Cardiac septum (tissue), 1 donor: Measurements from ENCODE around the gene PROB1. TPM values are rescaled to one million over a fixed set of nuclear protein-coding genes. Genes with fewer than 3 reads are reported as not detected.
A peak's percentile ranks its signal among the peaks of the same experiment; 100 is the strongest.

Experiments
- DNase-seq: peaks from one replicate; pipeline ENCODE4 v3.0.0-alpha.2; 2020; ENCODE audit warnings: low spot score
- intact Hi-C: fragments of 100-400 bp; cut with DNase I; formaldehyde crosslinking; loops from one replicate; pipeline ENCODE4 v1.14.0; 2022
- total RNA-seq: library from RNA; stranded (reverse); fragmentation: NEBNext Ultra II Directional; extraction: Animal tissue kit (Norgen Biotek cat#: 25700); gene quantifications from one replicate; pipeline ENCODE4 v1.2.1, GENCODE V29; 2021
- donor health status: DM: no; HTN: no; CAD: no.

The PROB1 gene
- total RNA-seq, 1 donor from 2014 or later: 34.7 TPM

GRCh38 chr5:139385061-139386049, 9.5 kb downstream of the PROB1 start:
- no peak for DNase-seq
- intact Hi-C loops: no loop called here

GRCh38 chr5:139384591-139385051, 10.3 kb downstream of the PROB1 start:
- intact Hi-C loops: no loop called here
- DNase-seq: no peak

- no peak for DNase-seq
- intact Hi-C loops: no loop called here
Observed at GRCh38 chr5:139383993-139384590, 10.8 kb downstream of the PROB1 start.

DNA sequence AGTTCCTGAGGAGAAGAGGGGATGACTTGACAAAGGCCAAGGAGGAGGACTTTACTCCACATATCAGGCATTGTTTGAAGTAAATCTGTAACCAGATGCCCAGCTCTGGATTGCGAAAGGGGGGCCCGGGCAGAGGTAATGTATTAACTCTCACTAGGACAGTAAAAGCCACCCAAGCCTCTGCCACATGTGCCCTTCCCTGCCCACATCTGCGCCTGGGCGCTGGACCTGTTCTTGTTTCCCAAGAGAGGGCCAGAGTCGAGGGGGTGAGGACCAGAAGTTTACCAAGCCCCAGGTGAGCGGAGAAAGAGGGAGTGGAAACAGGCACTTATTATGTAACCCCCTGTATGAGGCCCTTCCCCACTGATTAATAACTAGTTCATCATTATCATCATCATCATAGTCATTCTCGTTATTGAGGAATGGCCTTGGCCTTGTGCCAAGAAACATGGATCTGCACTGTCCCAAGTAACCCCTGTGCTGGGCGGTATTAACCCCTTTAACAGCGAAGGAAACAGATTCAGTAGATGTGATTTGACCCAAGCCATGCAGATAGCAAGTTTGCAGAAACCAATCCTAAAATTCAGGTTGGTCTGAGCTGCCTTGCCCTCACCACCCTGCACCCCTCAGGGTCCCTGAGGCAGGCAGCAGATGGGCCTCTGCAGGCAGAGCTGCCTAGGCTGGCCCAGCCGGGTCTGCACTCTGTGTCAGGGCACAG, 11.5 kb downstream of the PROB1 start, which contains the start of gene SLC23A1:
SLC23A1 (minus strand) TSS at position 23 of the 718 bp plus-strand sequence. CDS start 44 bp downstream, outside the sequence.
- no peak for DNase-seq
- intact Hi-C loops: no loop called here

- intact Hi-C loops: no loop called here
- no peak for DNase-seq
Observed at GRCh38 chr5:139382807-139383206, 12.1 kb downstream of the PROB1 start.

DNA sequence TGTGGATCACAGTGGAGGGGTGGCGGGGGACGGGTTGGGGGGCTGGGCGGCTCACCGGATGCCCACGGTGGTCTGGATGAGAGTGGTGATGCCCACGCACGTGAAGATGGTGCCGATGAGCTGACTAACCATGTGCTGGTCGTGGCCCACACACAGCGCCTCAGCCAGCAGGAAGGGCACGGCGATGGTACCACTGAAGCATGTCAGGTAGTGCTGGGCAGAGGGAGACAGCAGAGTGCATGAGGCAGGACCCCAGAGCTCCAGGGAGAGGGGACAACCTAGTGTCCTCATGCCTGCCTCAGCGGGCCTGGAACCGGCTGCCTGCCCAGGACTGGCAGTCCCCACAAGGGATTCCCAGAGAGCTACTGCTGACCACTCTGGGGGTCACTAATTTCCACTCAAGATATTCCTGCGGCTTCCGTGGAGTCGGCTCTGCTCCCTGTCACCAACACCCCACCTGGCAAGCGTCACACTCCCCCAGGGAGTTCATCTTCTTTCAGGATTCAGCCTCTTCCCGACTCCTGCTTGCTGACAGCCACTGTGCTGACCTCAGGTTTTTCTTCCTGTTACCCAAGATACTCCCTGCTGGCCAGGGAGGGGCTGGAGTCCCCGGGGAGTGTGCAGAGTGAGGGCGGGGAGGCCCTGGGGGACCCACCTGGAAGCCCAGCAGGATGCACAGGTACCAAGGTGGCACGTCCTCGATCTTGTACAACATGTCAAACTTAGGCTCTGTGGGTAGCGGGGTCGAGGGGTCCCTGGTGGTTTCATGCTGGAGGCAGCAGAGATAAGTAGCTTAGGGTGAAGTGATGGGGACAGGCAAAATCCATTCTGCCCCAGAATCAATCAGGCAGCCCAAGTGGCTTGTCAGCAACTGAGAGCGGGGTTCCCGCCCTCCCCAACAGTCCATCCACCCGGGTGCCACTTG, 12.8 kb downstream of the PROB1 start:
- DNase-seq: peak; percentile 66
- intact Hi-C loops: no loop called here

DNA sequence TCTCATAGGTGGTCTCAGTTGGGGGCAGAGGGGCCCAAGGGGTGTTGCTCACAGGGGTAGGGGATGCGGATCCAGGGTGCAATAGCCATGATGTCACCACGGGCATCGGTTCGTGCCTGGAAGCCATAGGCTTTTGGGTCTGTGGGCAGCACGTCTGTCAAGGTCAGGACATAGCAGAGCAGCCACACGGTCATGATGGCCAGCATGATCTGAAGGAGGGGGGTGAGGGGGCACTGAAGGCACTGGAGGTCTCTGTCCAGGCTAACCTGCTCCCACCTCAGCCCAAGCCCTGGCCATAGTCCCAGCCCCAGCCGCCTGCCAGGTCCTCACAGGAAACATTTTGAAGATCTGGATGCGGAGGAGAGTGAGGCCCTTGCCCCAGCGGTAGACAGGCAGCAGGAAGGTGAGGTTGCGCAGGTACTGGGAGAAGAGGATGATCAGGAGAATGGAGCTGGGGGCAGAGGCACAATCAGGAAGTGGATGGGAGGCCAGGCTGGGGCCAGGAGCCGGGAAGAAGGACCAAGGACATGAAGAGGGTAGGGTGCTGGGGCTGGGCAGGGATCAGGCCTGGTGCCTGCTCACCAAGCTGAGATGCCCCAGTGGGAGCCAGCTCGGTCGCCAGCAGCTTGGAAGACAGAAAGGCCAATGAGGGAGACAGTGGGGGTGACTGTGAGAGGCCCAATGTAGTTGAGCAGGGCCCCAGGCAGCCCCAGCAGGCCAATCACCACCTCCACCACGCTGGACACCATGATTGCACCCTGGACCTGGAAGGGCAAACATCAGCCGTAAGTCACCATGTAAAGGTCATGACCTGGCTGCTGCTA, 15.1 kb downstream of the PROB1 start:
- peak; percentile 53 for DNase-seq
- intact Hi-C loops: no loop called here

GRCh38 chr5:139378941-139379361, 16.0 kb downstream of the PROB1 start:
- intact Hi-C loops: no loop called here
- peak; percentile 71 for DNase-seq

DNA sequence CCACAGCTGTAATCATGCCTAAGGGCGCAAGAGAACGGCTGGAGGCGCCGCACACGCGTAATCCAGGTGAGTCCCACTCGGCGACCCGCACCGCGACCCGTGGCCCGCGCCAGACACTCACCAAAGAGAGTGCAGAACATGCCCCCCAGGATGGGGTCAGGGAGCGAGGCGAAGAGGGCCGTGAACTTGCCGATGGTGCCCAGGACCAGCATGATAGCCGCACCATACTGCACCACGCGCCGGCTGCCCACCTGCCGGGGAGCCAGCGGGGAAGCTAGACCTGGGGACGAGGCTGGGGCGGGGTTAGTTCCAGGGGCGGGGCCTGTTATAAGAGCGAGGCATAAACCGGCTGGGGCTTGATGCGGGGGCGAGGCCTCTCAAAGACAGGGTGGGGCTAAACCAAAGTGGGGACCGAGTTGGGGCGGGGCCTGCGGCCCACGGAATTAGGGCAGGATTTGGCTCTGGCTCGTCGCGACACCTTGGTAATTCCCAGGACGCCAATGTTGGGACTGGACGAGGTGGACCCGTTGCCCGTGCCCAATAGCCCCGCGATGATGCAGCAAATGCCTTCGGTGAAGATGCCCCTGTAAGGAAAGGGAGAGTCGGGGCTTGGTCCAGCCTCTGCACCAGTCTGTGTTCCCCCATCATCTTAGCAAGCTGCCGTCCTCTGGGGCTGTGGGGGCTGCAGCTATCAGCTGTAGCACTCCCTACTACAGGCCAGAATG, 16.6 kb downstream of the PROB1 start:
- intact Hi-C loops: no loop called here
- DNase-seq: peak; percentile 66

DNA sequence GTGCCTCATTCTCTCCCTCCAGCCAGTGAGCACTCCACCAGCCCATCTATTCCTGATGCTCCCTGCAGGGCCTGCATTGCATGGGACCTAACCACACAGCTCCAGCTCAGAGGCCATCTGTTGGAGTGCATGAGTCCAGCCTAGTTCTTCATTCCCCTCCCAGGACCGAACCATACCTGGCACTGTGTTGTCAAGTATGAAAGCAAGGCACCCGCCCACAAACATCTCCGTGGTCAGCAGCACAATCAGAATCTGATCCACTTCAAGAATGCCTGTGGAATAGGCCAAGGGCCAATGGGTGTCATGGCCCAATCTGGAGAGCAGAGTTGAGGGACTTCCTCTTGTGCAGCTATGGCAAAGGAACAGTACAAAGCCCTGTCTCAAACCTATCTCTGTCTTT, 17.7 kb downstream of the PROB1 start:
- peak; percentile 59 for DNase-seq
- intact Hi-C loops: no loop called here

DNA sequence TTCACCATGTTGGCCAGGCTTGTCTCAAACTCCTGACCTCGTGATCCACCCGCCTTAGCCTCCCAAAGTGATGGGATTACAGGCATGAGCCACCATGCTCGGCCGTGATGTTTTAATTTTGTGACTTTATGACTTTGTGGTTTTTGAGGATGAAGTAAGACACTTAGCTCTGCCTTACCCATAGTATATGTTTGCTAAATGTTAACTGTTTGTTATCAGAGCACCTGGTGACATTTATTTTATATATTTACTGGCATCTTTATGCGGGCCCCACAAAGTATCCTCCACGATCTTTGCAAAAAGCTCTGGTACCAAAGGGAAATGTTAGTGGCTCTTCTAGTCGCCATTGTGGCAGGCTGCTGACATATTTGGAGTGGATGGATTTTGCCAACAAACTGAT, 18.5 kb downstream of the PROB1 start:
- intact Hi-C loops: no loop called here
- no peak for DNase-seq

DNA sequence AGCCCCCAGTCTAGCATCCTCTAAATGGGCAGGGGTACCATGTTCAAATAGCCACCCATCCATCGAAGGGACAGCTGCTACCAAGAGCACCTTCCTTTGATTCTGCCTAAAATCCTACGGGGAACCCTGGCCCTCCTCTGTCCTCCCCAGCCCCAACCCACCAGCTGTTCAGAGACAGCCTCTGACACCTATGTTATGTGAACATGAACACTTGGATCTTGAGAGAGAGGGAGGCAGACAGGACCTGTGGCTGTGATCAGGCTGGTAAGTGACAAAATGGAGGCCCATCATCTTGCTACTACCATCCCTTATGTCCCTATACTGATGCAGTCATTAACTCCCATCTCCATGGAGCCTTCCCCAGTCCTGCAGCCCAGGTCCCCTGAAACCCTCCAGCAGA, 20.0 kb downstream of the PROB1 start:
- no peak for DNase-seq
- intact Hi-C loops: no loop called here

DNA sequence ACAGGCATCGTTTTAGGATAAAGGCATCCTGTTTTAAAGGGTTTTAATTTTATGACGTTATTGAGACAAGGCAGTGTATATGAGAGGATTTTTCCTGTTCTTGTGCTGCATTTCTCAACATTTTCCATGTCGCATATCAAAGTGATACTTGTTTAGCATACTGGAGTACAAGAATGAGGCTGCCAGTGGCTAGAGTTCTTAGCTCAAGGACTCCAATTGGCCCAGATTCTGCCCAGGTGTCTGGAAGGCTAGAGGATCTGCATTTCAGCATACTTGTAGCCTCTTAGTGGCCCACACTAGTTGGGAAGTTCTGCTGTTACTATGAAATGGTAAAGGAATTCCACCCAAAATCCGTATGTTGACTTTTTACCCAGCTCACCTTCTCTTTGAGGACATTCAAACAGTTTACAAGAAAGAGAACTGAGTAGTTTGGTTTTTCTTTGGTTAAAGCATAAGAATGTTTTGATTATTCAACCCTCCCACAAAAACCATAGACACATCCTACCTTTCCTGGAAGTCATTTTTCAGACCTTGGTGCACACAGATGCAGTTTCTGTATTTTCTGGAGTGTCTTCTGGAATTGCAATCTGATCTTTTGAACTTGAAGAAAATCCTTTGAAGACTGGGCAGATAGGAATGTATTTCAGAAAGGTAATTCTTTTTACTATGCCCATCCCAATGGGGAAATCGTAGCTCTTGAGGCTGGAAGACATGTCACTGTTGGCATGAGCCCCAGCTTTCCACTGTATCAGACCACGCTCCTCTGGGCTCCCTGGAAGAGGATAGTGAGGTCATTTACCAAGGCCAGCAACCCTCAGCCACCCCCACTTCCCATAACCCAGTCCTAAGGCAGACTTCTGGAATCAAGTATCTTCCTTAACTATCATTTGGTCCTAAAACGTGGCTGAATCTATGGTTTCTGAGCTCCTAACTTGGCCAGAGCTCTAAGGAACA, 23.1 kb downstream of the PROB1 start:
- intact Hi-C loops: no loop called here

GRCh38 chr5:139369181-139369580, 25.7 kb downstream of the PROB1 start:
- no peak for DNase-seq

More for the DNA sequence above, 23.1 kb downstream of the PROB1 start:
- peak; percentile 75 for DNase-seq

DNA sequence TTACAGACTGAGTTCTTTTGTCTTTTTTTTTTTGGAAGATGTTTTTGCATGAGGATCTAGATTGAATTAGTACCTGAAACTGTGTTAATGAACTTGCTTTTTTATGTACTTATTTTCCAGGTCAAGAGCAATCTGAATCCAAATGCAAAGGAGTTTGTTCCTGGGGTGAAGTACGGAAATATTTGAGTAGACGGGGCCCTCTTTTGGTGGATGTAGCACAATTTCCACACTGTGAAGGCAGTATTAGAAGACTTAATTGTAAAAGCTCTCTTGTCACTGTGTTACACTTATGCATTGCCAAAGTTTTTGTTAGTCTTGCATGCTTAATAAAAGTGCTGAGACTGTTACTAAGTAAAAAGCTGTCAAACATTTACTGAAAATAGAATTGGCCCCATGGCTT, 26.3 kb downstream of the PROB1 start:
- intact Hi-C loops: no loop called here

More at GRCh38 chr5:139369181-139369580, 25.7 kb downstream of the PROB1 start:
- intact Hi-C loops: no loop called here

GRCh38 chr5:139364466-139364865, 30.4 kb downstream of the PROB1 start:
- DNase-seq: no peak
- intact Hi-C loops: no loop called here

More for the DNA sequence above, 26.3 kb downstream of the PROB1 start:
- no peak for DNase-seq
